Parathyroid adenoma (tissue), 2 donors: ENCODE measurements around the gene TOM1.

Experiments used
- H2AFZ ChIP-seq: fragments of 300-600 bp; sonication (generic); one replicate; pipeline ENCODE4 v1.7.0; 2017; ENCODE audit warnings: antibody characterized with exemption, mild to moderate bottlenecking
- H3K27ac ChIP-seq: fragments of 300-600 bp; sonication (generic); one replicate; pipeline ENCODE4 v1.7.0; 2017
- H3K27me3 ChIP-seq: fragments of 300-600 bp; sonication (generic); one replicate; pipeline ENCODE4 v1.7.0; 2017; ENCODE audit warnings: low read length; ENCODE audit not compliant: control insufficient read depth, insufficient read depth
- H3K36me3 ChIP-seq: fragments of 300-600 bp; sonication (generic); one replicate; pipeline ENCODE4 v1.7.0; 2017; ENCODE audit warnings: low read length; ENCODE audit not compliant: control insufficient read depth, insufficient read depth
- H3K4me1 ChIP-seq: fragments of 300-600 bp; sonication (generic); one replicate; pipeline ENCODE4 v1.7.0; 2017; ENCODE audit warnings: control low read depth
- H3K4me2 ChIP-seq: fragments of 300-600 bp; sonication (generic); one replicate; pipeline ENCODE4 v1.7.0; 2017; ENCODE audit warnings: low read length
- H3K4me3 ChIP-seq: fragments of 300-600 bp; sonication (generic); one replicate; pipeline ENCODE4 v1.7.0; 2017; ENCODE audit warnings: low read depth, low read length
- H3K79me2 ChIP-seq: fragments of 300-600 bp; sonication (generic); one replicate; pipeline ENCODE4 v1.7.0; 2017; ENCODE audit warnings: control low read depth
- H3K9ac ChIP-seq: fragments of 300-600 bp; sonication (generic); one replicate; pipeline ENCODE4 v1.7.0; 2017; ENCODE audit warnings: mild to moderate bottlenecking
- H3K9me3 ChIP-seq: fragments of 300-600 bp; sonication (generic); one replicate; pipeline ENCODE4 v1.7.0; 2017; ENCODE audit warnings: low read length; ENCODE audit not compliant: control insufficient read depth
- CTCF ChIP-seq: fragments of 300-600 bp; sonication (generic); IDR thresholded peaks from one replicate; pipeline ENCODE4 v1.7.0; 2017; ENCODE audit warnings: antibody characterized with exemption, mild to moderate bottlenecking
- donor health status: primary hyperparathyroidism.

The TOM1 gene

GRCh38 chr22:35373781-35374180 lies 74.1 kb downstream of the TOM1 start:
- TF ChIP-seq CTCF: no peak
- H3K27ac ChIP-seq: no peak overlapping the region
- H3K4me1 ChIP-seq: no peaks in the 10 kb centered on the region

GRCh38 chr22:35375031-35375430 lies 75.3 kb downstream of the TOM1 start:
- Histone ChIP-seq H3K36me3 (no peaks in the 10 kb centered on the region), H3K4me3 (no peak overlapping the region), H3K4me1 (no peaks in the 10 kb centered on the region), H3K27ac (no peak overlapping the region), H3K9ac (no peak overlapping the region), H3K9me3 (no peaks in the 10 kb centered on the region), H3K4me2 (no peak overlapping the region), H3K79me2 (no peaks in the 10 kb centered on the region), H2AFZ (no peak overlapping the region), H3K27me3 (no peaks in the 10 kb centered on the region)
- TF ChIP-seq CTCF: no peak

More at GRCh38 chr22:35373781-35374180, 74.1 kb downstream of the TOM1 start:
- Histone ChIP-seq H3K27me3 (no peaks in the 10 kb centered on the region), H3K9me3 (no peaks in the 10 kb centered on the region), H3K36me3 (no peaks in the 10 kb centered on the region), H2AFZ (no peak overlapping the region), H3K4me3 (no peak overlapping the region), H3K79me2 (no peaks in the 10 kb centered on the region), H3K4me2 (no peak overlapping the region), H3K9ac (no peak overlapping the region)

- TF ChIP-seq CTCF: no peak
- no peaks in the 10 kb centered on the region for H3K79me2 ChIP-seq
- no peak overlapping the region for H3K27ac ChIP-seq
- no peak overlapping the region for H3K9ac ChIP-seq
- no peak overlapping the region for H3K4me3 ChIP-seq
- no peak overlapping the region for H3K4me2 ChIP-seq
- H3K27me3 ChIP-seq: no peaks in the 10 kb centered on the region
- no peaks in the 10 kb centered on the region for H3K36me3 ChIP-seq
- no peak overlapping the region for H2AFZ ChIP-seq
- H3K4me1 ChIP-seq: peaks cover 2% of the 10 kb centered on the region
- no peaks in the 10 kb centered on the region for H3K9me3 ChIP-seq
Observed at GRCh38 chr22:35375526-35375925, 75.8 kb downstream of the TOM1 start.

- TF ChIP-seq CTCF: no peak
- Histone ChIP-seq H3K36me3 (no peaks in the 10 kb centered on the region), H3K79me2 (no peaks in the 10 kb centered on the region), H3K9ac (no peak overlapping the region), H3K4me1 (peaks cover 3% of the 10 kb centered on the region), H3K4me3 (no peak overlapping the region), H3K27ac (peak overlapping the region; percentile 56), H2AFZ (peak overlapping the region; percentile 62), H3K27me3 (no peaks in the 10 kb centered on the region), H3K9me3 (no peaks in the 10 kb centered on the region), H3K4me2 (peak overlapping the region; percentile 24)
Observed at GRCh38 chr22:35376728-35377472, 77.2 kb downstream of the TOM1 start.

- Histone ChIP-seq H2AFZ (no peak overlapping the region), H3K4me1 (peaks cover 3% of the 10 kb centered on the region), H3K9ac (no peak overlapping the region), H3K27me3 (no peaks in the 10 kb centered on the region), H3K27ac (no peak overlapping the region), H3K4me3 (no peak overlapping the region), H3K9me3 (no peaks in the 10 kb centered on the region), H3K36me3 (no peaks in the 10 kb centered on the region), H3K79me2 (no peaks in the 10 kb centered on the region), H3K4me2 (no peak overlapping the region)
- TF ChIP-seq CTCF: no peak
Observed at GRCh38 chr22:35377735-35378134, 78.0 kb downstream of the TOM1 start.
